Osteoblast (primary cell): ENCODE results near the gene LRRC14B. TPM values are rescaled to one million over a fixed set of nuclear protein-coding genes. Genes with fewer than 3 reads are reported as not detected.

ENCODE experiments used
- DNase-seq: peaks from one replicate; pipeline ENCODE4 v3.0.0; 2011; ENCODE audit warnings: low spot score, mixed read lengths; ENCODE audit not compliant: insufficient read length; ENCODE audit errors: missing footprints
- H2AFZ ChIP-seq: 2 replicates; pipeline ENCODE4 v1.6.0; 2011; ENCODE audit warnings: mild to moderate bottlenecking, low read length
- H3K27ac ChIP-seq: 2 replicates; pipeline ENCODE4 v1.5.1; 2011; ENCODE audit warnings: mild to moderate bottlenecking, low read depth, low read length, moderate library complexity
- H3K27me3 ChIP-seq: 2 replicates; pipeline ENCODE4 v1.6.0; 2012; ENCODE audit warnings: mild to moderate bottlenecking, control low read depth, inconsistent platforms, low read length, moderate library complexity; ENCODE audit not compliant: insufficient read depth
- H3K36me3 ChIP-seq: 2 replicates; pipeline ENCODE4 v1.5.1; 2011; ENCODE audit warnings: mild to moderate bottlenecking, low read length, control low read depth, moderate library complexity; ENCODE audit not compliant: insufficient read depth
- H3K4me1 ChIP-seq: 2 replicates; pipeline ENCODE4 v1.5.1; 2011; ENCODE audit warnings: mild to moderate bottlenecking, low read length, control low read depth, moderate library complexity; ENCODE audit not compliant: insufficient read depth
- H3K4me2 ChIP-seq: 2 replicates; pipeline ENCODE4 v1.6.0; 2011; ENCODE audit warnings: mild to moderate bottlenecking, low read length; ENCODE audit not compliant: insufficient read depth
- H3K4me3 ChIP-seq: fragments of 200-600 bp; sonication (generic); 3 replicates; pipeline ENCODE4 v1.5.1; 2012; ENCODE audit warnings: mild to moderate bottlenecking, low read length, inconsistent platforms; ENCODE audit not compliant: insufficient read depth
- H3K79me2 ChIP-seq: 2 replicates; pipeline ENCODE4 v1.6.0; 2012; ENCODE audit warnings: mild to moderate bottlenecking, low read length, control low read depth, inconsistent platforms; ENCODE audit not compliant: insufficient read depth
- H3K9me3 ChIP-seq: 2 replicates; pipeline ENCODE4 v1.5.1; 2011; ENCODE audit warnings: low read depth, low read length, control low read depth
- H4K20me1 ChIP-seq: 2 replicates; pipeline ENCODE4 v1.6.0; 2012; ENCODE audit warnings: mild to moderate bottlenecking, low read length, control low read depth; ENCODE audit not compliant: insufficient read depth
- CTCF ChIP-seq: IDR thresholded peaks from 2 replicates; pipeline ENCODE4 v1.5.1; 2011; ENCODE audit warnings: mild to moderate bottlenecking, low read depth, low read length, moderate library complexity; ENCODE audit errors: extremely low read depth
- total RNA-seq: library from RNA; depleted of rRNA; stranded (reverse); fragments of >200 nt; gene quantifications from 2 replicates; pipeline ENCODE4 v1.2.3, GENCODE V29; 2012

The LRRC14B gene
- total RNA-seq, 1 donor, result under 0.01 TPM

DNA sequence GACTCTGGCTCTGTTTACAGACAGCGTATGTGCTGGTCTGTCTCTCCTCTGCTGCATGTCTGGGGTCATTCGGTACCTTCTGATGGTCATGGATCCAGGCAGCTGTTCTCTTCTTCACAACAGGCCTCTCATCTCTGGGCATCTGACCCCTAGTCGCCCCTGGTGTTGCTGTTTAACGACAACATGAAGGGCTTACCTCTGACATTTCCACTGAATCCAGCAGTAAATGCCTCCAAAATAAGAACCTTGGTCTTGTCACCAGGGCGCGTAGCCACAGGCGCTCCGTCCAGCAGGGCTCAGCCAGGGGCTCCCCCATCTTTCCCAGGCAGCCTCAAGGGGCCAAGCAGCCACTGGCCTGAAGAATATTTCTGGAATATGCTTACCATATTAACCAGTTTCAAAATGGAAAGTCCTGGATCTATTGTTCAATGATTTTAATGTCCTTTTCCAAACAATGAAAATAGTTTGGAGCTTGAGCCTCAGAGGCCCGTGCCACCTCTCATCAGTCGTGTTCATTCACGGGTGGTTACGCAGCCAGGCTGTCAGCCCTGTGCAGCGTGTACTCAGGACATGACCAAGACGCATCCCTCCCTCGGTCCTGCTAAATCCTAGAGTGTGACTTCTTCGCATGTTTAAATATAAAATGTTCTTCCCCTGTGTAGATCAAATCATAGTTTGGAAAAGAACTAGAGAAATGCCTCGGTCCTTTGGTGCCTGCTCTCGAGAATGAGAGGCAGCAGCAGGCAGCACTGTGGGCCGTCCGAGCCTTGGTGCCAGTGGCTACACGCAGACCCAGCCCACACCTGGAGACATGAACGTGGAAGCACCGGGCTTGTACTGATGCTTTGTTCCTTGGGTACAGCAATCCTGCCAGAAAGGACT, 30.1 kb upstream of the LRRC14B start:
- Histone ChIP-seq H4K20me1 (no peaks in the 10 kb centered on the region), H3K79me2 (no peaks in the 10 kb centered on the region), H3K4me1 (peaks cover 28% of the 10 kb centered on the region), H3K27ac (no peak overlapping the region), H3K4me2 (peak overlapping the region; percentile 83), H3K4me3 (no peak overlapping the region), H3K27me3 (peaks cover 3% of the 10 kb centered on the region), H3K36me3 (no peaks in the 10 kb centered on the region), H2AFZ (no peak overlapping the region), H3K9me3 (no peaks in the 10 kb centered on the region)
- TF ChIP-seq CTCF, result no peak
- peak; percentile 57 for DNase-seq

GRCh38 chr5:161803-162110, 29.5 kb upstream of the LRRC14B start:
- Histone ChIP-seq H3K27me3 (peaks cover 3% of the 10 kb centered on the region), H3K79me2 (no peaks in the 10 kb centered on the region), H3K36me3 (no peaks in the 10 kb centered on the region), H3K4me3 (no peak overlapping the region), H3K9me3 (no peaks in the 10 kb centered on the region), H2AFZ (no peak overlapping the region), H4K20me1 (no peaks in the 10 kb centered on the region), H3K4me2 (no peak overlapping the region), H3K4me1 (peaks cover 28% of the 10 kb centered on the region), H3K27ac (no peak overlapping the region)
- DNase-seq, result no peak
- TF ChIP-seq CTCF, result no peak

GRCh38 chr5:162190-162564, 29.1 kb upstream of the LRRC14B start:
- Histone ChIP-seq H3K79me2 (no peaks in the 10 kb centered on the region), H3K36me3 (no peaks in the 10 kb centered on the region), H4K20me1 (no peaks in the 10 kb centered on the region), H3K4me2 (no peak overlapping the region), H3K27ac (no peak overlapping the region), H2AFZ (no peak overlapping the region), H3K27me3 (peaks cover 3% of the 10 kb centered on the region), H3K4me1 (peaks cover 28% of the 10 kb centered on the region), H3K4me3 (no peak overlapping the region), H3K9me3 (no peaks in the 10 kb centered on the region)
- peak; percentile 70 for DNase-seq
- no peak for TF ChIP-seq CTCF

DNA sequence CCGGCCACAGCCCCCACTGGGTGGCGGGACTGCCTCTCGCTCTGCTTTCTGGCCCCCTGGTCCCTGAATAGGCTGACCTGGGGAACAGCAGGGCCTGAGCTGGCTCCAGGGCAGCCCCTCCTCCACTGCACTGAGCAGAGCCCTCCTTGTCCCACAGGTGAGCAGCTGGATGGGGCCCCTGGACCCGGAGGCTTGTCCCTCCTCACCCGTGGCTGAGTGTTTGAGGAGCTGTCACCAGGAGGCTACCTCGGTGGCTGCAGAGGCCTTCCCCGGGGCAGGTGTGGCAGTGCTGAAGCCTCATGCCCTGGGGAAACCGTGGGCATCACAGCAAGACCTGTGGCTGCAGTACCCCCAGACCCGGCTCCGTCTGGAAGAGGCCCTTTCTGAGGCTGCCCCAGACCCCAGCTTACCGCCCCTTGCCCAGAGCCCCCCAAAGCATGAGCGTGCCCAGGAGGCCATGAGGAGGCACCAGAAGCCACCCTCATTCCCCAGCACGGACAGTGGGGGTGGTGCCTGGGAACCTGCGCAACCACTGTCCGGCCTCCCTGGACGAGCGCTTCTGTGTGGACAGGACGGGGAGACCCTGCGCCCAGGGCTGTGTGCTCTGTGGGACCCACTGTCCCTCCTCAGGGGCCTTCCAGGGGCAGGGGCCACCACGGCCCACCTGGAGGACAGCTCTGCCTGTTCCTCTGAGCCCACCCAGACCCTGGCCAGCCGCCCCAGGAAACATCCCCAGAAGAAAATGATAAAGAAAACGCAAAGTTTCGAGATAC, 28.5 kb upstream of the LRRC14B start:
- Histone ChIP-seq H3K27me3 (peaks cover 3% of the 10 kb centered on the region), H4K20me1 (no peaks in the 10 kb centered on the region), H2AFZ (no peak overlapping the region), H3K27ac (no peak overlapping the region), H3K9me3 (no peaks in the 10 kb centered on the region), H3K36me3 (no peaks in the 10 kb centered on the region), H3K4me2 (no peak overlapping the region), H3K79me2 (no peaks in the 10 kb centered on the region), H3K4me3 (no peak overlapping the region), H3K4me1 (peaks cover 29% of the 10 kb centered on the region)
- peak; percentile 51 for DNase-seq
- no peak for TF ChIP-seq CTCF
